ENCODE data around the gene GSTM5.
A peak's percentile ranks its signal among the peaks of the same experiment; 100 is the strongest.

The GSTM5 gene

DNA sequence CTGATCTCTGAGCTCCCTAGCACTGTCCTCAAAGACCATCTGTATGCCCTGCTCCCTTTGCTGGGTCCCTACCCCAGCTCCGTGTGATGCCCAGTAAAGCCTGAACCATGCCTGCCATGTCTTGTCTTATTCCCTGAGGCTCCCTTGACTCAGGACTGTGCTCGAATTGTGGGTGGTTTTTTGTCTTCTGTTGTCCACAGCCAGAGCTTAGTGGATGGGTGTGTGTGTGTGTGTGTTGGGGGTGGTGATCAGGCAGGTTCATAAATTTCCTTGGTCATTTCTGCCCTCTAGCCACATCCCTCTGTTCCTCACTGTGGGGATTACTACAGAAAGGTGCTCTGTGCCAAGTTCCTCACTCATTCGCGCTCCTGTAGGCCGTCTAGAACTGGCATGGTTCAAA is 5.7 kb downstream of the GSTM5 start:
- TF ChIP-seq, protein P1, sequence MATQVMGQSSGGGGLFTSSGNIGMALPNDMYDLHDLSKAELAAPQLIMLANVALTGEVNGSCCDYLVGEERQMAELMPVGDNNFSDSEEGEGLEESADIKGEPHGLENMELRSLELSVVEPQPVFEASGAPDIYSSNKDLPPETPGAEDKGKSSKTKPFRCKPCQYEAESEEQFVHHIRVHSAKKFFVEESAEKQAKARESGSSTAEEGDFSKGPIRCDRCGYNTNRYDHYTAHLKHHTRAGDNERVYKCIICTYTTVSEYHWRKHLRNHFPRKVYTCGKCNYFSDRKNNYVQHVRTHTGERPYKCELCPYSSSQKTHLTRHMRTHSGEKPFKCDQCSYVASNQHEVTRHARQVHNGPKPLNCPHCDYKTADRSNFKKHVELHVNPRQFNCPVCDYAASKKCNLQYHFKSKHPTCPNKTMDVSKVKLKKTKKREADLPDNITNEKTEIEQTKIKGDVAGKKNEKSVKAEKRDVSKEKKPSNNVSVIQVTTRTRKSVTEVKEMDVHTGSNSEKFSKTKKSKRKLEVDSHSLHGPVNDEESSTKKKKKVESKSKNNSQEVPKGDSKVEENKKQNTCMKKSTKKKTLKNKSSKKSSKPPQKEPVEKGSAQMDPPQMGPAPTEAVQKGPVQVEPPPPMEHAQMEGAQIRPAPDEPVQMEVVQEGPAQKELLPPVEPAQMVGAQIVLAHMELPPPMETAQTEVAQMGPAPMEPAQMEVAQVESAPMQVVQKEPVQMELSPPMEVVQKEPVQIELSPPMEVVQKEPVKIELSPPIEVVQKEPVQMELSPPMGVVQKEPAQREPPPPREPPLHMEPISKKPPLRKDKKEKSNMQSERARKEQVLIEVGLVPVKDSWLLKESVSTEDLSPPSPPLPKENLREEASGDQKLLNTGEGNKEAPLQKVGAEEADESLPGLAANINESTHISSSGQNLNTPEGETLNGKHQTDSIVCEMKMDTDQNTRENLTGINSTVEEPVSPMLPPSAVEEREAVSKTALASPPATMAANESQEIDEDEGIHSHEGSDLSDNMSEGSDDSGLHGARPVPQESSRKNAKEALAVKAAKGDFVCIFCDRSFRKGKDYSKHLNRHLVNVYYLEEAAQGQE (IDR thresholded peaks at IDR 0.05; ENCODE audit: low read depth): no peak
- TF ChIP-seq ZBTB7A (IDR thresholded peaks at IDR 0.05; ENCODE audit: low read depth): no peak
- TF ChIP-seq, protein P2, sequence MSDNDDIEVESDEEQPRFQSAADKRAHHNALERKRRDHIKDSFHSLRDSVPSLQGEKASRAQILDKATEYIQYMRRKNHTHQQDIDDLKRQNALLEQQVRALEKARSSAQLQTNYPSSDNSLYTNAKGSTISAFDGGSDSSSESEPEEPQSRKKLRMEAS (IDR thresholded peaks at IDR 0.05): no peak
- TF ChIP-seq RAD21 (IDR thresholded peaks at IDR 0.05; ENCODE audit: low read depth): no peak
- TF ChIP-seq NFIC (IDR thresholded peaks at IDR 0.05): no peak
- TF ChIP-seq, protein P3, sequence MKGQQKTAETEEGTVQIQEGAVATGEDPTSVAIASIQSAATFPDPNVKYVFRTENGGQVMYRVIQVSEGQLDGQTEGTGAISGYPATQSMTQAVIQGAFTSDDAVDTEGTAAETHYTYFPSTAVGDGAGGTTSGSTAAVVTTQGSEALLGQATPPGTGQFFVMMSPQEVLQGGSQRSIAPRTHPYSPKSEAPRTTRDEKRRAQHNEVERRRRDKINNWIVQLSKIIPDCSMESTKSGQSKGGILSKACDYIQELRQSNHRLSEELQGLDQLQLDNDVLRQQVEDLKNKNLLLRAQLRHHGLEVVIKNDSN (IDR thresholded peaks at IDR 0.05): no peak
- TF ChIP-seq CEBPB (IDR thresholded peaks at IDR 0.05): no peak
- TF ChIP-seq CREB1 (IDR thresholded peaks at IDR 0.05; ENCODE audit: low read depth): no peak
- no peak for TF ChIP-seq FOXM1 (IDR thresholded peaks at IDR 0.05; ENCODE audit: borderline replicate concordance, low read depth)
- no peak for TF ChIP-seq YY1 (IDR thresholded peaks at IDR 0.05; ENCODE audit: low read depth)
- no peak for TF ChIP-seq EGR1 (IDR thresholded peaks at IDR 0.05)
- TF ChIP-seq TCF12 (IDR thresholded peaks at IDR 0.05; ENCODE audit: low read depth): no peak

DNA sequence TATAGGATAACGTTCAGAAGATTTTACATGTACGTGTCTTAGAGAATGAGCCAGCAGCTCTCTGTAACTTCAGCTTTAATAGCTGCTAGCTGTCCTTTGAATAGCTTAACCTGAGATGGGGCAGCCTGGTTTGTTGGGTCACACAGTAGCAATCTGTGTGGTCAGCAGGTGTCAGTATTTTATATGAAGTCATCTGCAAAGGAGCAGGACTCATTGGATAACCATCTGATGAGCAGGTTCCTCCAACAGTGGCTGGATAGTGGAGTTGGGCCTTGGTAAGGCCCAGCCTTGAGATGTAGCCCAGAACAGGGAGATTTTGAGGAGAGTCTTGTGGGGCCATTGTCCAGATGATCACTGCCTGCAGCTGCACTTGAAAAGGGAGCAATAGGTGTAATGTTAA is 6.4 kb downstream of the GSTM5 start:
- TF ChIP-seq TCF12 (IDR thresholded peaks at IDR 0.05; ENCODE audit: low read depth) (no peak), RAD21 (IDR thresholded peaks at IDR 0.05; ENCODE audit: low read depth) (peak; percentile 63), FOXM1 (IDR thresholded peaks at IDR 0.05; ENCODE audit: borderline replicate concordance, low read depth) (no peak), NFIC (IDR thresholded peaks at IDR 0.05) (no peak)

DNA sequence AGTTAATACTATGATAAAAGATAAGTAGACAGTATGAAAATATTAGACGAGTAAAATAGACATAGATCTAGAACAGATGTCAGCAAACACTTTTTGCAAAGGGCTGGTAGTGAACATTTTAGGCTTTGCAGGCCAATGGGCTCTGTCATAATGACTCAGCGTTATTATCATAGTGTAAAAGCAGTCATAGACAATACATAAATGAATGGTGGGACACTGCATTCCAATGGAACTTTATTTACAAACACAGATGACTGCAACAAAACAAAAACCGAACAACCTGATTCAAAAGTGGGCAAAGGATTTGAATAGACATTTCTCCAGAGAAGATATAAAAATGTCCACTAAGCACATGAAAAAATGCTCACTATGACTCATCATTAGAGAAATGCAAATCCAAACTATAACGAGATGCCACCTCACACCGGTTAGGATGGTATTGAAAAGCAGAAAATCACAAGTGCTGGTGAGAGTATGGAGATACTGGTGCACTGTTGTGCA is 7.3 kb downstream of the GSTM5 start:
- no peak for TF ChIP-seq CEBPB (IDR thresholded peaks at IDR 0.05)
- no peak for TF ChIP-seq FOXM1 (IDR thresholded peaks at IDR 0.05; ENCODE audit: borderline replicate concordance, low read depth)
- TF ChIP-seq EP300 (IDR thresholded peaks at IDR 0.05; ENCODE audit: borderline replicate concordance): no peak
- no peak for TF ChIP-seq RAD21 (IDR thresholded peaks at IDR 0.05; ENCODE audit: low read depth)
- TF ChIP-seq ZBTB7A (IDR thresholded peaks at IDR 0.05; ENCODE audit: low read depth): no peak
- TF ChIP-seq, protein P3 (IDR thresholded peaks at IDR 0.05): no peak
- TF ChIP-seq, protein P2 (IDR thresholded peaks at IDR 0.05): no peak
- no peak for TF ChIP-seq TAF1 (IDR thresholded peaks at IDR 0.05; ENCODE audit: low read depth)
- no peak for TF ChIP-seq NFIC (IDR thresholded peaks at IDR 0.05)
- no peak for TF ChIP-seq YY1 (IDR thresholded peaks at IDR 0.05; ENCODE audit: low read depth)
- TF ChIP-seq, protein P1 (IDR thresholded peaks at IDR 0.05; ENCODE audit: low read depth): no peak
- TF ChIP-seq TEAD4 (IDR thresholded peaks at IDR 0.05): no peak
- TF ChIP-seq TCF12 (IDR thresholded peaks at IDR 0.05; ENCODE audit: low read depth): no peak
- no peak for TF ChIP-seq CREB1 (IDR thresholded peaks at IDR 0.05; ENCODE audit: low read depth)
- no peak for TF ChIP-seq EGR1 (IDR thresholded peaks at IDR 0.05)

DNA sequence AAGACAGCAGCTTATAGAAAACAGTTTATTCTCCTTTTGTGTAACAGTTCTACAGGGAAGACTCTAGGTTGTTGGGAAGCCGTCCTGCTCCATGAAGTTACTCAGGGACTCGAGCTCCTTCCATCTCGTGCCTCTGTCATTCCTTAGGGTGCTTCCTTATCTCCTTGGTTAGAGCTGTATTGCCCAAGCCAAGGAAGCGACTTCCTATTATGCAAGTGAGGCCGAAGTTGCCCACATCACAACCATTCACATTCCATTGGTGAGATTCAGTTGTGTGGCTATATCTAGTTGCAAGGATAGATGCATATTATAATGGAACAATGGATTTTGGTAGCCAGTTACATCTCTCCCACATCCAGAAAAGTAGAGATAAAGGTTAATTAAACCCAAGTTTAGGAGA is 9.0 kb downstream of the GSTM5 start:
- TF ChIP-seq CREB1 (IDR thresholded peaks at IDR 0.05; ENCODE audit: low read depth): no peak
- TF ChIP-seq, protein P2 (IDR thresholded peaks at IDR 0.05): no peak
- no peak for TF ChIP-seq EGR1 (IDR thresholded peaks at IDR 0.05)
- TF ChIP-seq RAD21 (IDR thresholded peaks at IDR 0.05; ENCODE audit: low read depth): no peak
- TF ChIP-seq NFIC (IDR thresholded peaks at IDR 0.05): no peak
- no peak for TF ChIP-seq TEAD4 (IDR thresholded peaks at IDR 0.05)
- no peak for TF ChIP-seq ZBTB7A (IDR thresholded peaks at IDR 0.05; ENCODE audit: low read depth)
- TF ChIP-seq FOXM1 (IDR thresholded peaks at IDR 0.05; ENCODE audit: borderline replicate concordance, low read depth): no peak
- no peak for TF ChIP-seq TCF12 (IDR thresholded peaks at IDR 0.05; ENCODE audit: low read depth)
- no peak for TF ChIP-seq YY1 (IDR thresholded peaks at IDR 0.05; ENCODE audit: low read depth)
- TF ChIP-seq, protein P3 (IDR thresholded peaks at IDR 0.05): no peak
- TF ChIP-seq EP300 (IDR thresholded peaks at IDR 0.05; ENCODE audit: borderline replicate concordance): no peak
- TF ChIP-seq, protein P1 (IDR thresholded peaks at IDR 0.05; ENCODE audit: low read depth): no peak
- TF ChIP-seq TAF1 (IDR thresholded peaks at IDR 0.05; ENCODE audit: low read depth): no peak
- TF ChIP-seq CEBPB (IDR thresholded peaks at IDR 0.05): no peak

Data from Ishikawa (cell line).